Activated CD4-positive, alpha-beta memory T cell treated with anti-CD3 and anti-CD28 coated beads for 36 hours (primary cell): ENCODE data around the gene L3MBTL1. TPM values are rescaled to one million over a fixed set of nuclear protein-coding genes. Genes with fewer than 3 reads are reported as not detected.

Experiments used
- CTCF ChIA-PET: fragments of 350-600 bp; sonication (Branson Sonifier 250); formaldehyde crosslinking; loops from one replicate; lab custom pipeline; 2021; ENCODE audit warnings: antibody characterized with exemption, inconsistent platforms; lab: Charles Lee
- POLR2A ChIA-PET: fragments of 350-600 bp; sonication (Branson Sonifier 250); formaldehyde crosslinking; loops from one replicate; lab custom pipeline; 2021; ENCODE audit warnings: antibody characterized with exemption; lab: Charles Lee
- DNase-seq: peaks from one replicate; pipeline ENCODE4 v3.0.0-alpha.2; 2020
- H3K27ac Mint-ChIP-seq: one replicate; pipeline ENCODE4 v1.8.0; 2021; ENCODE audit warnings: mixed read lengths
- H3K27me3 Mint-ChIP-seq: one replicate; pipeline ENCODE4 v1.8.0; 2021; ENCODE audit warnings: mixed read lengths
- H3K36me3 Mint-ChIP-seq: one replicate; pipeline ENCODE4 v1.8.0; 2021; ENCODE audit warnings: mixed read lengths
- H3K4me1 Mint-ChIP-seq: one replicate; pipeline ENCODE4 v1.8.0; 2021; ENCODE audit warnings: low read depth, mixed read lengths
- H3K4me3 Mint-ChIP-seq: one replicate; pipeline ENCODE4 v1.8.0; 2021; ENCODE audit warnings: mild to moderate bottlenecking, mixed read lengths
- H3K9me3 Mint-ChIP-seq: one replicate; pipeline ENCODE4 v1.8.0; 2021; ENCODE audit warnings: mixed read lengths
- intact Hi-C: fragments of 100-400 bp; cut with micrococcal nuclease; formaldehyde crosslinking; loops from one replicate; pipeline ENCODE4 v1.15.1; 2023
- total RNA-seq, 2 experiments: library from RNA; stranded (reverse); gene quantifications; one replicate each; pipeline ENCODE4 v1.2.3, GENCODE V29; 2021

L3MBTL1 gene
- total RNA-seq, 2 experiments from 2014 or later: 6.5 to 7.7 TPM

GRCh38 chr20:43569282-43569681 lies 61.8 kb downstream of the L3MBTL1 start:
- no peak overlapping the region for H3K27ac Mint-ChIP-seq
- CTCF ChIA-PET: interaction anchor here (1.1 to 1.5 kb wide), 2 partner anchors 9 to 32 kb away, joined by 4 to 5 read pairs; no protein-coding TSS in a partner anchor

GRCh38 chr20:43570496-43570895 lies 63.0 kb downstream of the L3MBTL1 start:
- Mint-ChIP-seq H3K9me3 (no peaks in the 10 kb centered on the region), H3K27ac (no peak overlapping the region), H3K4me3 (no peak overlapping the region), H3K36me3 (no peaks in the 10 kb centered on the region), H3K4me1 (no peaks in the 10 kb centered on the region), H3K27me3 (no peaks in the 10 kb centered on the region)
- intact Hi-C loops: no loop called here
- POLR2A ChIA-PET: no interaction called here
- CTCF ChIA-PET: interaction anchor here (0.9 to 1.5 kb wide), 2 partner anchors 8 to 32 kb away, joined by 5 read pairs; no protein-coding TSS in a partner anchor
- no peak for DNase-seq

More at GRCh38 chr20:43569282-43569681, 61.8 kb downstream of the L3MBTL1 start:
- intact Hi-C loops: no loop called here
- Mint-ChIP-seq H3K4me1 (no peaks in the 10 kb centered on the region), H3K27me3 (no peaks in the 10 kb centered on the region), H3K4me3 (no peak overlapping the region), H3K9me3 (no peaks in the 10 kb centered on the region), H3K36me3 (no peaks in the 10 kb centered on the region)
- POLR2A ChIA-PET: no interaction called here
- DNase-seq: no peak

- Mint-ChIP-seq H3K36me3 (no peaks in the 10 kb centered on the region), H3K27me3 (no peaks in the 10 kb centered on the region), H3K9me3 (no peaks in the 10 kb centered on the region), H3K4me1 (no peaks in the 10 kb centered on the region), H3K27ac (no peak overlapping the region), H3K4me3 (no peak overlapping the region)
- ChIA-PET CTCF (interaction anchor here (0.6 kb wide), 1 partner anchor 12 kb away, joined by 8 read pairs; no protein-coding TSS in a partner anchor), POLR2A (no interaction called here)
- intact Hi-C loops: no loop called here
- DNase-seq: no peak
These were observed 63.8 kb downstream of the L3MBTL1 start for GRCh38 chr20:43571310-43571709.

DNA sequence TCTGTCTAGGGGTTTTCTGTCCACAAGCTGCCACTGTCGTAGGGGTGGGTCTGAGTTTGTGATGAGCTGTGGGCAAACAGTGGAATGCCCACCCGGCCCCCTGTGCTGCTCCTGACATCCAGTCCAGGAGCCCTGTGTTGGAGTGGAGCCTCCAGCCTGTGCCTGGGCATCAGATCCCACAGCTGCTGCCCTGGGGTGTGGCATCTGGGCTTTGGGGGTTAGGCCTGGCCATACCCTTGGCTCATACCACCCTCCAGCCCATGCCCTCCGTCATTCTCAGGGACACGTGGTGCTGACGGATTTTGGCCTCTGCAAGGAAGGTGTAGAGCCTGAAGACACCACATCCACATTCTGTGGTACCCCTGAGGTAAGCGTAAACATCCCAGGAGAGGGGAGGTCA lies 64.3 kb downstream of the L3MBTL1 start:
- Mint-ChIP-seq H3K27me3 (no peaks in the 10 kb centered on the region), H3K9me3 (no peaks in the 10 kb centered on the region), H3K27ac (no peak overlapping the region), H3K4me1 (no peaks in the 10 kb centered on the region), H3K36me3 (no peaks in the 10 kb centered on the region), H3K4me3 (no peak overlapping the region)
- DNase-seq: no peak
- ChIA-PET CTCF (interaction anchor here (0.6 kb wide), 1 partner anchor 12 kb away, joined by 8 read pairs; no protein-coding TSS in a partner anchor), POLR2A (no interaction called here)
- intact Hi-C loops: no loop called here

- Mint-ChIP-seq H3K36me3 (no peaks in the 10 kb centered on the region), H3K4me3 (no peak overlapping the region), H3K27ac (no peak overlapping the region), H3K4me1 (no peaks in the 10 kb centered on the region), H3K27me3 (no peaks in the 10 kb centered on the region), H3K9me3 (no peaks in the 10 kb centered on the region)
- POLR2A ChIA-PET: no interaction called here
- CTCF ChIA-PET: no interaction called here
- no peak for DNase-seq
- intact Hi-C loops: no loop called here
These were observed 65.4 kb downstream of the L3MBTL1 start for GRCh38 chr20:43572891-43573290.

DNA sequence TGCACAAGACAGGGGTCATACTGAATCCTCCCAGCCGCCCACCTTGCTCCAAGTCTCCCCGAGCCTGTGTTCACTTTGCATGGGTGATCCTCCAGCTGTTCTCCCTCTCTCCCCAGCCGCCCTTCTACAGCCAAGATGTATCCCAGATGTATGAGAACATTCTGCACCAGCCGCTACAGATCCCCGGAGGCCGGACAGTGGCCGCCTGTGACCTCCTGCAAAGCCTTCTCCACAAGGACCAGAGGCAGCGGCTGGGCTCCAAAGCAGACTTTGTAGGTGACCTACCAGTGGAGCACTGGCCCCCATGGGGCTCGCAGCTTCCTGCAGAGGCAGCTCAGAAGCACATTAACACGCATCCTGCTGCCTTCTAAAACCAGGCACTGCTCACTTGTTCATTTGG lies 68.6 kb downstream of the L3MBTL1 start:
- no peak overlapping the region for H3K4me3 Mint-ChIP-seq
- H3K9me3 Mint-ChIP-seq: no peaks in the 10 kb centered on the region
- no peaks in the 10 kb centered on the region for H3K4me1 Mint-ChIP-seq
- no peak overlapping the region for H3K27ac Mint-ChIP-seq
- DNase-seq: no peak
- POLR2A ChIA-PET: no interaction called here
- H3K36me3 Mint-ChIP-seq: no peaks in the 10 kb centered on the region
- H3K27me3 Mint-ChIP-seq: no peaks in the 10 kb centered on the region
- CTCF ChIA-PET: interaction anchor here (1.2 kb wide), 1 partner anchor 38 kb away, joined by 3 read pairs; no protein-coding TSS in a partner anchor
- intact Hi-C loops: no loop called here

DNA sequence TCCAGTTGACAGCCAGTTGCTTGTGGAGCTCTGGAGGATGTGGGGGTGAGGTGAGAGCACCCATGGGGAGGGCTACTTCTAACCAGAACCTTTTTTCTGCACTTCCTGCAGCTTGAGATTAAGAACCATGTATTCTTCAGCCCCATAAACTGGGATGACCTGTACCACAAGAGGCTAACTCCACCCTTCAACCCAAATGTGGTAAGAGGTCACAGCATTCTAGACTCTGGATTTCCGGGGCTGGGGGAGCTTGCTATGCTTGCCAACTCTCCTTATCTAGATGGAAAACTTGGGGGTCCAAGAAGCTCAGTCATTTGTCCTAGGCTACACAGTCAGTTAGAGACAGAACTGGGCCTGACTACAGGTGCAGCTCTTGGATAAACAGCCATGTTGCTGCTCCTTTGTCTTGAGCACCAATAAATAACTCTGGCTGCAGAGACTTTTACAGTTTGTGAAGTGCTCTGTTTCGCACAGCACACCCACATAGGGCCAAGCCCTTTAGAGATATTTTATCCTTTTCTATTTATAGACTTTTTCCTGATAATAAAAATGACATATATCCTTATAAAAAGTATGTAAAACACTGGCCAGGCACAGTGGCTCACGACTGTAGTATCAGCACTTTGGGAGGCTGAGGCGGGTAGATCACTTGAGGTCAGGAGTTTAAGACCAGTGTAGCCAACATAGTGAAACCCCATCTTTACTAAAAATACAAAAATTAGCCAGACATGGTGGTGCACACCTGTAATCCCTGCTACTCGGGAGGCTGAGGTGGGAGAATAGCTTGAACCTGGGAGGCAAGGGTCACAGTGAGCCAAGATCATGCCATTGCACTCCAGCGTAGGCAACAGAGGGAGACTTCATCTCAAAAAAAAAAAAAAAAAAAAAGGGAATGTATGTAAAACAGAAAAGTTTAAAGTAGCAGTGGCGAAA lies 72.6 kb downstream of the L3MBTL1 start:
- H3K4me3 Mint-ChIP-seq: no peak overlapping the region
- no peaks in the 10 kb centered on the region for H3K27me3 Mint-ChIP-seq
- CTCF ChIA-PET: no interaction called here
- no peak for DNase-seq
- H3K4me1 Mint-ChIP-seq: no peaks in the 10 kb centered on the region
- H3K27ac Mint-ChIP-seq: no peak overlapping the region
- H3K9me3 Mint-ChIP-seq: no peaks in the 10 kb centered on the region
- POLR2A ChIA-PET: interaction anchor here (0.6 kb wide), 1 partner anchor 34 kb away, joined by 5 read pairs; no protein-coding TSS in a partner anchor
- intact Hi-C loops: no loop called here
- H3K36me3 Mint-ChIP-seq: no peaks in the 10 kb centered on the region

- Mint-ChIP-seq H3K9me3 (no peaks in the 10 kb centered on the region), H3K36me3 (no peaks in the 10 kb centered on the region), H3K4me3 (no peak overlapping the region), H3K4me1 (no peaks in the 10 kb centered on the region), H3K27ac (no peak overlapping the region), H3K27me3 (no peaks in the 10 kb centered on the region)
- intact Hi-C loops: no loop called here
- DNase-seq: no peak
- ChIA-PET POLR2A (interaction anchor here (0.7 kb wide), 1 partner anchor 126 kb away, joined by 4 read pairs; the partner anchor contains the start of gene SRSF6), CTCF (interaction anchor here (0.6 kb wide), 1 partner anchor 12 kb away, joined by 8 read pairs; no protein-coding TSS in a partner anchor)
These were observed 75.8 kb downstream of the L3MBTL1 start for GRCh38 chr20:43583133-43583864.

DNA sequence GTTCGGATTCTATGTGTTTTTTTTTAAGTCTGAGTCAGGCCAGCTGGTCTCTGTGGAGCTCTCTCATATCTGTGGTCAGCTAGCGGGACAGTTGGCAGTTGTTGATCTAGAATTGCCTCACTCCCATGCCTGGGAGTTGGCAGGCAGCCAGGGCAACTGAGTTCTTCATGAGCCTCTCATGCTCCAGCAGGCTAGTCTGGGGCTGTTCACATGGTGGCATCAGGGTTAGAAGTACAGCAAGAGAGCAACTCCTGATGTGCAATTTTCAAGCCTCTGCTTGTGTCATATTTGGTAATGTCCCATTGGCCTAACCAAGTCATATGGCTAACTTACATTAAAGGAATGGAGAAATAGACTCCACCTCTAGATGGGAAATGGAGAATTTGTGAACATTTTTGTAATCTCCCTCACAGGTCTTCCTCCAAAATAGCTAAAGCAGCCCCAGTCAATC lies 76.5 kb downstream of the L3MBTL1 start:
- Mint-ChIP-seq H3K4me3 (no peak overlapping the region), H3K27ac (no peak overlapping the region), H3K36me3 (no peaks in the 10 kb centered on the region), H3K9me3 (no peaks in the 10 kb centered on the region), H3K27me3 (no peaks in the 10 kb centered on the region), H3K4me1 (no peaks in the 10 kb centered on the region)
- intact Hi-C loops: no loop called here
- ChIA-PET CTCF (interaction anchor here (0.6 kb wide), 1 partner anchor 13 kb away, joined by 8 read pairs; no protein-coding TSS in a partner anchor), POLR2A (no interaction called here)
- no peak for DNase-seq

- no peak for DNase-seq
- POLR2A ChIA-PET: interaction anchor here (0.8 kb wide), 1 partner anchor 75 kb away, joined by 6 read pairs; no protein-coding TSS in a partner anchor
- no peaks in the 10 kb centered on the region for H3K9me3 Mint-ChIP-seq
- no peak overlapping the region for H3K4me3 Mint-ChIP-seq
- no peaks in the 10 kb centered on the region for H3K36me3 Mint-ChIP-seq
- H3K27me3 Mint-ChIP-seq: no peaks in the 10 kb centered on the region
- CTCF ChIA-PET: interaction anchor here (0.6 kb wide), 1 partner anchor 33 kb away, joined by 3 read pairs; no protein-coding TSS in a partner anchor
- H3K4me1 Mint-ChIP-seq: no peaks in the 10 kb centered on the region
- intact Hi-C loops: no loop called here
- H3K27ac Mint-ChIP-seq: no peak overlapping the region
These were observed 77.1 kb downstream of the L3MBTL1 start for GRCh38 chr20:43584448-43585136.

DNA sequence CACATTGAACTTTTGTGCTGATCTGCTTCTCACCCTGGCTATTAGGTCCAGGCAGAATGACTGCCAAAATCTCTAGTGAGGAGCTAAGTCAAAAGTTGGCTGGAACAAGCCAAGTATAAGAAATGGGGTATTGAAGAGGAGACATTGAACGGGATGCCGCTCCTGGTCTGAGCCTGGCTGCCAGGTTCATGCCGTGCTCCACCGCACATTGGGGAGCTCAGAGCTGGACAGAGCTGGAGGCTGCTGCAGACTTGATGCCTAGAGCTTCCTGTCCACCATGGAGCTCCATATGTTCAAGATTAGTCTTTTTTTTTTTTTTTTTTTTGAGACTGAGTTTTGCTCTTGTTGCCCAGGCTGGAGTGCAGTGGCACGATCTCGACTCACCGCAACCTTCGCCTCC lies 79.1 kb downstream of the L3MBTL1 start:
- H3K36me3 Mint-ChIP-seq: no peaks in the 10 kb centered on the region
- ChIA-PET CTCF (interaction anchor here (1.2 to 1.3 kb wide), 2 partner anchors 49 to 138 kb away, joined by 3 to 5 read pairs; no protein-coding TSS in a partner anchor), POLR2A (no interaction called here)
- no peak overlapping the region for H3K27ac Mint-ChIP-seq
- no peak overlapping the region for H3K4me3 Mint-ChIP-seq
- H3K27me3 Mint-ChIP-seq: no peaks in the 10 kb centered on the region
- no peaks in the 10 kb centered on the region for H3K9me3 Mint-ChIP-seq
- intact Hi-C loops: no loop called here
- no peak for DNase-seq
- H3K4me1 Mint-ChIP-seq: peaks cover 10% of the 10 kb centered on the region
